Mesothelial cell of epicardium (in vitro differentiated cells): ENCODE data around the gene CTBP2. TPM values are rescaled to one million over a fixed set of nuclear protein-coding genes. Genes with fewer than 3 reads are reported as not detected.

ENCODE experiments used
- DNase-seq, 2 experiments: peaks; one replicate each; pipeline ENCODE4 v3.0.0; 2021; ENCODE audit warnings: low spot score in 2 of 2; ENCODE audit not compliant: unreplicated experiment in 2 of 2
- H3K27ac Mint-ChIP-seq: 2 replicates; pipeline ENCODE4 v1.8.0; 2021; ENCODE audit warnings: mixed read lengths
- H3K27me3 Mint-ChIP-seq: 2 replicates; pipeline ENCODE4 v1.8.0; 2021; ENCODE audit warnings: low read depth, mixed read lengths
- H3K36me3 Mint-ChIP-seq: 2 replicates; pipeline ENCODE4 v1.8.0; 2021; ENCODE audit warnings: mixed read lengths
- H3K4me1 Mint-ChIP-seq: 2 replicates; pipeline ENCODE4 v1.8.0; 2021; ENCODE audit warnings: mixed read lengths
- H3K4me3 Mint-ChIP-seq: 2 replicates; pipeline ENCODE4 v1.8.0; 2021; ENCODE audit warnings: mild to moderate bottlenecking, moderate library complexity, mixed read lengths
- H3K9me3 Mint-ChIP-seq: 2 replicates; pipeline ENCODE4 v1.8.0; 2021; ENCODE audit warnings: mixed read lengths
- total RNA-seq: library from RNA; stranded (reverse); gene quantifications from 3 replicates; pipeline ENCODE4 v1.2.1, GENCODE V29; 2021
- TF ChIP-seq, protein P1 (sequence below): fragments of 200-600 bp; sonication (generic); IDR thresholded peaks from one replicate; pipeline ENCODE4 v1.5.0; 2021; ENCODE audit warnings: antibody characterized with exemption; ENCODE audit not compliant: unreplicated experiment

Gene CTBP2
- total RNA-seq, 1 donor from 2014 or later, result 122 TPM

DNA sequence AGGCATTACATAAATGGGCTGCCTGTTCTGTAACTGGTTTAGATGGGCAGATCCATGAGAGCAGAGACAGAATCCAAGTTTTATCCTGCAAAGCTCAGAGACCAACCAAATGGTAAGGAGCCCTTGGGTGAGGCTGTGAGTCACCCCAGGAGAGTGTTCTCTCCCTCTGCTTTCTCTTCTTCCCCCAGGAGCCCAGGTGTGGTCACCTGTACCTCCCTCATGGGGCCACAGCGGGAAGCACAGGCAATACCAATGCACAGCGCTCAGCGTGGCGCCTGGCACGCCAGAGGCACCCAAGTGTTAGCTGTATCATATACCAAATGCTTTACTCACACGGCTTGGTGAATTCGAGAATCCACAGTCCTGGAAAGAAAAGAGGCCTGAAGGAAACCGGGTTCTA, 39.4 kb downstream of the CTBP2 start:
- H3K4me1 Mint-ChIP-seq, result peaks cover 35% of the 10 kb centered on the region
- DNase-seq, result no peak
- H3K36me3 Mint-ChIP-seq, result peaks cover 11% of the 10 kb centered on the region
- H3K27me3 Mint-ChIP-seq, result no peaks in the 10 kb centered on the region
- H3K4me3 Mint-ChIP-seq, result no peak overlapping the region
- H3K9me3 Mint-ChIP-seq, result no peaks in the 10 kb centered on the region
- no peak overlapping the region for H3K27ac Mint-ChIP-seq
- TF ChIP-seq, protein P1, sequence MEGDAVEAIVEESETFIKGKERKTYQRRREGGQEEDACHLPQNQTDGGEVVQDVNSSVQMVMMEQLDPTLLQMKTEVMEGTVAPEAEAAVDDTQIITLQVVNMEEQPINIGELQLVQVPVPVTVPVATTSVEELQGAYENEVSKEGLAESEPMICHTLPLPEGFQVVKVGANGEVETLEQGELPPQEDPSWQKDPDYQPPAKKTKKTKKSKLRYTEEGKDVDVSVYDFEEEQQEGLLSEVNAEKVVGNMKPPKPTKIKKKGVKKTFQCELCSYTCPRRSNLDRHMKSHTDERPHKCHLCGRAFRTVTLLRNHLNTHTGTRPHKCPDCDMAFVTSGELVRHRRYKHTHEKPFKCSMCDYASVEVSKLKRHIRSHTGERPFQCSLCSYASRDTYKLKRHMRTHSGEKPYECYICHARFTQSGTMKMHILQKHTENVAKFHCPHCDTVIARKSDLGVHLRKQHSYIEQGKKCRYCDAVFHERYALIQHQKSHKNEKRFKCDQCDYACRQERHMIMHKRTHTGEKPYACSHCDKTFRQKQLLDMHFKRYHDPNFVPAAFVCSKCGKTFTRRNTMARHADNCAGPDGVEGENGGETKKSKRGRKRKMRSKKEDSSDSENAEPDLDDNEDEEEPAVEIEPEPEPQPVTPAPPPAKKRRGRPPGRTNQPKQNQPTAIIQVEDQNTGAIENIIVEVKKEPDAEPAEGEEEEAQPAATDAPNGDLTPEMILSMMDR, result no peak

DNA sequence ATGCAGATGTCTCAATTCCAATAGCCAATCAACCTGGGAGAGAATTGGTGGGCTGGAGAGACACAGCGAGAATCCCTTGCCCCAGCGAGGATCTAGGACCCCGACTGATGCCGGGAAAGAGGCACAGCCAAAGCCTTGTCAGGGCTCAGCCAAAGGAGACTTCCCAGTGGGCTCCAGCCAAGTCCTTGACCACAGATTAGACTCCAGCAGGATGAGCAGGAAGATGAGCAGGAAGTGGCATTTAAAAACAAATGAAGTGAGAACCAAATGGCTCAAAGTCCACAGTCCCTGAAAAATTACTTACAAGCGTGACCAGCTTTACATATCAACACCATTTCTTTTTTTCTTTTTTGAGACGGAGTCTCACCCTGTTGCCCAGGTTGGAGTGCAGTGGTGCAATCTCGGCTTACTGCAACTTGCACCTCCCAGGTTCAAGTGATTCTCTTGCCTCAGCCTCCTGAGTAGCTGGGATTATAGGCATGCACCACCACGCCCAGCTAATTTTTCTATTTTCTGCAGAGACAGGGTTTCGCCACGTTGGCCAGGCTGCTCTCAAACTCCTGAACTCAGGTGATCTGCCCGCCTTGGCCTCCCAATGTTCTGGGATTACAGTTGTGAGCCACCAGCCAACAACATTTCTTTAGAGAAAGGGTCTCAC, 40.2 kb downstream of the CTBP2 start:
- DNase-seq, result no peak
- H3K4me3 Mint-ChIP-seq, result no peak overlapping the region
- no peaks in the 10 kb centered on the region for H3K9me3 Mint-ChIP-seq
- peaks cover 11% of the 10 kb centered on the region for H3K36me3 Mint-ChIP-seq
- TF ChIP-seq, protein P1, result no peak
- H3K27me3 Mint-ChIP-seq, result no peaks in the 10 kb centered on the region
- peak overlapping the region; percentile 43 for H3K27ac Mint-ChIP-seq
- H3K4me1 Mint-ChIP-seq, result peaks cover 29% of the 10 kb centered on the region

DNA sequence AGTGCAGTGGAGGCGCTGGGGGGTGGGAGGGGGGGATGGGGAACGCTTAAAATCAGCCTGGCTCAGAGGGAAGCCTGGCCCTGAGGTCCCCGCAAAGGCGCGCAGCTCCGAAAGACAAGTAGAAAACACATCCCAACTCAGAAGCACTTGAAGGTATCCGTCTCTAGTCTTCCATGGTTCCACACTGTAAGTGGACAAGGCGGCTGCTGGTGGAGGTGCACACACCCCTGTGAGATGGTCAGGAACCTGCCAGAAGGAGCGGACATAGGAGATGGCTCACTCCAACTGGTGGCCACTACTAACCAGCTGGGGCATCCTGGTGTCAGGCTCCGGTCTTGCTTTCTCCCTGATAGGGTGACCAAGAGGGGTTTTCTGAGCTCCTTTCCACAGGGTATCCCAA, 41.7 kb downstream of the CTBP2 start:
- Mint-ChIP-seq H3K4me1 (peaks cover 18% of the 10 kb centered on the region), H3K9me3 (no peaks in the 10 kb centered on the region), H3K36me3 (peaks cover 11% of the 10 kb centered on the region), H3K4me3 (no peak overlapping the region), H3K27ac (no peak overlapping the region), H3K27me3 (no peaks in the 10 kb centered on the region)
- DNase-seq, result no peak
- TF ChIP-seq, protein P1, result no peak

DNA sequence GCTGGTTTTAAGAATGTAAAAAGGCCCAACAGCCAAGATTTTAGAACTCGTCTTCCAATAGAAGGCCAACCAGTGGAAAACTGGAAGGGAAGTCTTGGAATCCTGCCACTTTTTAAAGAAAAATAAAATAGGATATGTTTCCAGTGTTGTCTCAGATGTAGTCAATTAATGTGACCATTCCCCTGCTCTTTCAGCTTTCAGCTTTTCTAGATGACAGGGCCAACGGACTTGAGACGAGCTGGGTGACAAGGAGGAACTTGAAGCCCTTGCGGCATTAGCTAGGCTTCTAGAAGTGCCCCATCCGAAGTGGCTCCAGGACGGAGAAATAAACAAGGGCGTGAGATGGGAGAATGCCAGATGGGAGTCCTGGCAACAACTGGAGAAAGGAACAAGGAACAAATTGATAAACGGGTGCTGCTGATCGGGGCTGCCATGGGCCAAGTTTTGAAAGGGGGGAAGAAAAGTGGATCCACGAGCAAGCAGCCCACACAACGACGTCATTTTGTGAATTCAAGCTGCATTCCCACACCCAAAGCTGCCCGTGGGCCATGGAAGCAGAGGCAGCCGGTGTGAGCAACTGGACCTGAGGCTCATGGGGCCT, 42.3 kb downstream of the CTBP2 start:
- TF ChIP-seq, protein P1, result no peak
- H3K27me3 Mint-ChIP-seq, result no peaks in the 10 kb centered on the region
- H3K36me3 Mint-ChIP-seq, result peaks cover 11% of the 10 kb centered on the region
- no peaks in the 10 kb centered on the region for H3K9me3 Mint-ChIP-seq
- no peak for DNase-seq
- peaks cover 17% of the 10 kb centered on the region for H3K4me1 Mint-ChIP-seq
- no peak overlapping the region for H3K4me3 Mint-ChIP-seq
- peak overlapping the region; percentile 76 for H3K27ac Mint-ChIP-seq

DNA sequence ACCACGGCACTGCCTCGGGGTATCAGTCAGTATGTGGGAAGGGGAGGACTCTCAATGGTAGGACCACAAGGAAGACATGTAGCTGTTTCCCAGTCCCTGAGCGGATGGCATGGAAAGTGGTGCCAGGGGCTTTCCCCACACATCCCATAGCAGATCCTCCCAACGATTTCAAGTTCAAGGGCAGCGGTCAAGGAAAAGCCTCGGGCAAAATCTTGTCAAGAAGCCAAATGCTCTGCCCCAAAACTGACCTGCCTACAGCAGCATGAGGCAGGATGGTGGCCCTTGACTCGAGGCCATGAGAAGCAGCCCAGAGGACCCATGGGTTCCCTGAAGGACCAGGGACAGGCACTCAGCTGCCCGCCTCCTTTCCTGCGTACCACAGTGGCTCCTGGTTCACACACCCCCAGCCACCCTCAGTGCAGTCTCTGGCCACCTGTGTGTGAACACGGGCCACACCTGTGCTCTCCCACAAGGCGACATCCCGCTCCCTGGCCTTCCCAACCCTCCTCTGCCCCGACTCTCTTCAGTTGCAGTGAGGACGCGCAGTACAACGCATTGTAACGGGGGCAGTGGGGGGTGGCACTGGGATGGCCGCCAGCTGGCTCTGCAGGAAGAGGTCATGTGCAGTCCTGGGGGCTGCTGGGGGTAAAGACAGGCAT, 43.6 kb downstream of the CTBP2 start:
- Mint-ChIP-seq H3K4me1 (peaks cover 17% of the 10 kb centered on the region), H3K27me3 (no peaks in the 10 kb centered on the region), H3K9me3 (no peaks in the 10 kb centered on the region), H3K27ac (peak overlapping the region; percentile 30), H3K36me3 (peaks cover 4% of the 10 kb centered on the region), H3K4me3 (no peak overlapping the region)
- TF ChIP-seq, protein P1, result no peak
- DNase-seq, result no peak
